ENCODE results near the gene TRIP10. TPM values are rescaled to one million over a fixed set of nuclear protein-coding genes. Genes with fewer than 3 reads are reported as not detected.

The TRIP10 gene
- total RNA-seq, 2 donors from 2014 or later, result 111 to 116 TPM

DNA sequence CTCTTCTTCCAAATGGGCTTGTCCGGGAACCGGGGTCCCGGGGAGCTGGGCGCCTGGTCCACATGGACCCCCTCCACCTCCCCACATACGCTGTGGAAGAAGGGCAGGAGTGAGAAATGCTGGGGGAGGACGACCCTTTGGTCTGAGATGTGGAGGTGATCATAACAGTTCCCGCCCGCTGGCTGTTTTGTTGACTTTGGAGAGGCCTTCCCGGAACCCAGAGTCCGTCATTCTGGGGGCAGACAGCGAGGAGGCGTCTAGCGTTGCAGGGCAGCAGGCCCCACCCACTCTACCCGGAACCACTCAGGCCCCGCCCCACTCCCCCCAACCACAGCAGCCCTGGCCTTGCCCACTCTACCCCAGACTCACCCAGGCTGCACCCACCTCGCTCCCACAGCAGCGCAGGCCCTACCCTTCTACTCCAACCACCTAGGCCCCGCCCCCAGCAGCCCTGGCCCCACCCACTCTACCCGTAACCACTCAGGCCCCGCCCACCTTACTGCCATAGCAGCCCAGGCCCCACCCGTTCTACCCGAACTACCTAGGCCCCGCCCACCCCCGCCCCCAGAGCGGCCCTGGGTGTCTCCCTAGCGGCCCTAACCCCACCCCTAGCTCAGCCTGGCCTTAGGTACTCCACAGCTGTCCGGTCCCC lies 9.2 kb upstream of the TRIP10 start:
- TF ChIP-seq, protein P1, sequence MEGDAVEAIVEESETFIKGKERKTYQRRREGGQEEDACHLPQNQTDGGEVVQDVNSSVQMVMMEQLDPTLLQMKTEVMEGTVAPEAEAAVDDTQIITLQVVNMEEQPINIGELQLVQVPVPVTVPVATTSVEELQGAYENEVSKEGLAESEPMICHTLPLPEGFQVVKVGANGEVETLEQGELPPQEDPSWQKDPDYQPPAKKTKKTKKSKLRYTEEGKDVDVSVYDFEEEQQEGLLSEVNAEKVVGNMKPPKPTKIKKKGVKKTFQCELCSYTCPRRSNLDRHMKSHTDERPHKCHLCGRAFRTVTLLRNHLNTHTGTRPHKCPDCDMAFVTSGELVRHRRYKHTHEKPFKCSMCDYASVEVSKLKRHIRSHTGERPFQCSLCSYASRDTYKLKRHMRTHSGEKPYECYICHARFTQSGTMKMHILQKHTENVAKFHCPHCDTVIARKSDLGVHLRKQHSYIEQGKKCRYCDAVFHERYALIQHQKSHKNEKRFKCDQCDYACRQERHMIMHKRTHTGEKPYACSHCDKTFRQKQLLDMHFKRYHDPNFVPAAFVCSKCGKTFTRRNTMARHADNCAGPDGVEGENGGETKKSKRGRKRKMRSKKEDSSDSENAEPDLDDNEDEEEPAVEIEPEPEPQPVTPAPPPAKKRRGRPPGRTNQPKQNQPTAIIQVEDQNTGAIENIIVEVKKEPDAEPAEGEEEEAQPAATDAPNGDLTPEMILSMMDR (conservative IDR thresholded peaks at IDR 0.05), result no peak
- Histone ChIP-seq H3K4me3 (ENCODE audit: low read length) (no peak overlapping the region), H3K9ac (ENCODE audit: extremely low read depth, low read length, poor library complexity, severe bottlenecking) (no peak overlapping the region), H3K27me3 (ENCODE audit: control insufficient read depth, insufficient read depth, low read length, poor library complexity, severe bottlenecking) (no peaks in the 10 kb centered on the region), H3K9me3 (ENCODE audit: control insufficient read depth, low read length) (no peaks in the 10 kb centered on the region), H3K4me1 (ENCODE audit: control insufficient read depth, insufficient read depth, low read length) (no peaks in the 10 kb centered on the region), H3K27ac (ENCODE audit: low read depth, low read length) (no peak overlapping the region), H3K36me3 (ENCODE audit: control insufficient read depth, insufficient read depth, low read length) (peaks cover 14% of the 10 kb centered on the region)
- Mint-ChIP-seq H3K36me3 (ENCODE audit: low read depth) (peaks cover 28% of the 10 kb centered on the region), H3K27ac (no peak overlapping the region), H3K27me3 (ENCODE audit: insufficient read depth) (no peaks in the 10 kb centered on the region), H3K4me3 (no peak overlapping the region), H3K9me3 (peaks cover 8% of the 10 kb centered on the region), H3K4me1 (peaks cover 6% of the 10 kb centered on the region)
- 91 to 100% methylated on average over 3 to 19 of the region's 27 CpGs for WGBS, 2 experiments (ENCODE audit: insufficient coverage in 1 of 2, insufficient read length in 1 of 2)
- DNase-seq, result peak; percentile 99

DNA sequence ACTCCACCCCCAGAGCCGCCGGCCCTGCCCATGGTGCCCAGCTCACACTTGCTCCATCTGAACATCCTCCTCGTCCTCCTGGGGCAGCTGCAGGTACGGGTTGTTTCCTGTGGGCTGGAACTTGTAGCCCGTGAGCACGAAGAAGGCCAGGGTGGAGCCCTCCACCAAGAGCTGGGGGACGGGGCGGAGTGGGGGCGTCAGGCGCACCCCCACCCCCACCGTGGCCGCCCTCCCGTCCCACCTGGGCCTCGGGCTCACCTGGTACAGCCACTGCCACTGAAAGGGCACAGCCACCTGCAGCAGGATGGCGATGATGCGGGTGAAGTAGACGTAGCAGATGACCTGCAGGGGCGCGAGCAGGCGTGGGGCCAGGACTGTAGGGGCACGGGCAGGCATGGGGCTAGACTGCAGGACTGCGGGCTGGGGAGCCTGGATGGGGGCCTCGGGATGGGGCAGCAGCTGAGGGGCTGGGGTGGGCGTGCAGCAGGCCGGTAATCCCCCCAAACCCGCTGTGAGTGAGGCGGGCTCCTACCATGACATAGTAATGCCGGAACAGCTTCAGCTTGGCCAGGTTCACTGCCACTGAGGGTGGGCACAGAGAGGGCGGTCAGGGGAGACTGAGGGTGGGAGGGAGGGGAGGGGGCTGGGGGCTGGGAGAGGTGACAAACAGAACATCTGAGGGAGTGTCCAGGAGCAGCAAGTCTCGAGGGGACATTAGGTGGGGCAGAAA lies 8.4 kb upstream of the TRIP10 start:
- H3K27me3 ChIP-seq (ENCODE audit: control insufficient read depth, insufficient read depth, low read length, poor library complexity, severe bottlenecking), result no peaks in the 10 kb centered on the region
- H3K4me3 ChIP-seq (ENCODE audit: low read length), result no peak overlapping the region
- no peaks in the 10 kb centered on the region for H3K9me3 ChIP-seq (ENCODE audit: control insufficient read depth, low read length)
- peaks cover 14% of the 10 kb centered on the region for H3K36me3 ChIP-seq (ENCODE audit: control insufficient read depth, insufficient read depth, low read length)
- TF ChIP-seq, protein P1 (conservative IDR thresholded peaks at IDR 0.05), result no peak
- Mint-ChIP-seq H3K9me3 (peaks cover 8% of the 10 kb centered on the region), H3K27me3 (ENCODE audit: insufficient read depth) (no peaks in the 10 kb centered on the region), H3K36me3 (ENCODE audit: low read depth) (peaks cover 28% of the 10 kb centered on the region), H3K4me1 (peaks cover 11% of the 10 kb centered on the region), H3K27ac (no peak overlapping the region), H3K4me3 (no peak overlapping the region)
- H3K27ac ChIP-seq (ENCODE audit: low read depth, low read length), result no peak overlapping the region
- WGBS, 2 experiments (ENCODE audit: insufficient coverage in 1 of 2, insufficient read length in 1 of 2), result 96 to 99% methylated on average over 19 to 30 of the region's 30 CpGs
- H3K9ac ChIP-seq (ENCODE audit: extremely low read depth, low read length, poor library complexity, severe bottlenecking), result no peak overlapping the region
- DNase-seq, result no peak
- H3K4me1 ChIP-seq (ENCODE audit: control insufficient read depth, insufficient read depth, low read length), result no peaks in the 10 kb centered on the region

DNA sequence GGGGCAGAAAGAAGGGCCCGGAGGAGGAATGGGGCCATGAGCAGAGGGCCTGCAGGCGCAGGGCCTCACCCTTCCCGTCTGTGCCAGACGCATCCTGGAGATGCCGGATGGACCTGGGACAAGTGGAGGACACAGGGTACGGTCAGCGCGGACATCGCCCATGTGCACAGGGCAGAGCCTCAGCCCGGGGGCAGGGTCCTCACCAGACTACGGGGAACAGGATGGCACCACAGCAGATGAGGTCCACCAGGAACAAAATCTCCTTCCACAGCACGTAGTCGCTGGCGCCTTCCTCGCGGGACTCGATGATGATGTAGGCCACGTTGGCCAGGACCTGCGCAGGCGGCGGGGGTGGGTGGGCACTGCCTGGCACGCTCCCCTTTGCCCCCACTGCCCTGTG lies 7.7 kb upstream of the TRIP10 start:
- no peaks in the 10 kb centered on the region for H3K27me3 ChIP-seq (ENCODE audit: control insufficient read depth, insufficient read depth, low read length, poor library complexity, severe bottlenecking)
- peaks cover 16% of the 10 kb centered on the region for H3K4me1 Mint-ChIP-seq
- peaks cover 14% of the 10 kb centered on the region for H3K36me3 ChIP-seq (ENCODE audit: control insufficient read depth, insufficient read depth, low read length)
- no peak for DNase-seq
- H3K27ac ChIP-seq (ENCODE audit: low read depth, low read length), result no peak overlapping the region
- no peak overlapping the region for H3K27ac Mint-ChIP-seq
- no peaks in the 10 kb centered on the region for H3K27me3 Mint-ChIP-seq (ENCODE audit: insufficient read depth)
- no peak overlapping the region for H3K4me3 Mint-ChIP-seq
- H3K4me3 ChIP-seq (ENCODE audit: low read length), result no peak overlapping the region
- no peaks in the 10 kb centered on the region for H3K4me1 ChIP-seq (ENCODE audit: control insufficient read depth, insufficient read depth, low read length)
- H3K9ac ChIP-seq (ENCODE audit: extremely low read depth, low read length, poor library complexity, severe bottlenecking), result no peak overlapping the region
- peaks cover 28% of the 10 kb centered on the region for H3K36me3 Mint-ChIP-seq (ENCODE audit: low read depth)
- 92 to 97% methylated on average over 16 to 22 of the region's 22 CpGs for WGBS, 2 experiments (ENCODE audit: insufficient coverage in 1 of 2, insufficient read length in 1 of 2)
- TF ChIP-seq, protein P1 (conservative IDR thresholded peaks at IDR 0.05), result no peak
- H3K9me3 Mint-ChIP-seq, result peaks cover 8% of the 10 kb centered on the region
- H3K9me3 ChIP-seq (ENCODE audit: control insufficient read depth, low read length), result no peaks in the 10 kb centered on the region

Measured in endodermal cell (in vitro differentiated cells).